ENCODE data around the gene MYH11.

- TF ChIP-seq CTCF (conservative IDR thresholded peaks at IDR 0.05; ENCODE audit: low read length) (no peak), EZH2phosphoT487 (IDR thresholded peaks at IDR 0.05; ENCODE audit: borderline replicate concordance) (no peak)
Measured at GRCh38 chr16:15786501-15786900, 70.3 kb downstream of the MYH11 start.

All from Loucy (cell line).